K562 (cell line): Measurements from ENCODE around the gene EGFL7. TPM values are rescaled to one million over a fixed set of nuclear protein-coding genes. Genes with fewer than 3 reads are reported as not detected.
A peak's percentile ranks its signal among the peaks of the same experiment; 100 is the strongest.

ENCODE experiments used
- ATAC-seq: fragments of 200-7000 bp; cut with Tn5 transposase; 3 replicates; pipeline ENCODE4 v1.9.1; 2020; ENCODE audit warnings: moderate library complexity
- BruUV-seq: library from RNA; stranded (reverse); fragments of 400-500 nt; replicated peaks from 2 replicates; lab custom pipeline; 2021; lab: Mats Ljungman, UMichigan
- CTCF ChIA-PET: fragments of 300-600 bp; formaldehyde crosslinking; extraction: SDS; loops from one replicate; lab custom pipeline; 2021; ENCODE audit warnings: low intra/inter-chr PET ratio; lab: Yijun Ruan, JAX
- POLR2A ChIA-PET: fragments of 300-600, 350-650 bp; sonication (Branson Sonifier 250); formaldehyde crosslinking; extraction: SDS; loops from one replicate; lab custom pipeline; 2021; ENCODE audit warnings: antibody characterized with exemption, inconsistent platforms; lab: Yijun Ruan, JAX
- DNase-seq, 4 experiments: peaks; one replicate each; pipeline versions ENCODE4 v3.0.0 to v3.0.0-alpha.2; 2011 to 2018; ENCODE audit warnings: low spot score in 3 of 4, mixed read lengths in 3 of 4; ENCODE audit errors: extremely low read depth in 1 of 4
- FAIRE-seq: peaks from 2 replicates; lab custom pipeline; 2011; peaks lifted over from hg19 to GRCh38; lab: Jason Lieb, UNC
- H2AFZ ChIP-seq: 2 replicates; pipeline ENCODE4 v1.6.0; 2011; ENCODE audit warnings: low read depth, low read length, control low read depth, inconsistent platforms
- H3K27ac ChIP-seq: fragments of 200-600 bp; 3 replicates; pipeline ENCODE4 v1.8.0; 2011; ENCODE audit warnings: low read depth, mild to moderate bottlenecking, control low read depth, inconsistent platforms, low read length, moderate library complexity, mixed read lengths; ENCODE audit errors: extremely low read depth
- H3K27me3 ChIP-seq, 2 experiments: fragments of 300-600 bp in 1 of 2; 2 replicates in 1 of 2; 3 replicates in 1 of 2; pipeline versions ENCODE4 v1.6.0 to v1.8.0; 2011; ENCODE audit warnings: inconsistent platforms in 2 of 2, low read length in 2 of 2, mild to moderate bottlenecking in 1 of 2, mixed read lengths in 1 of 2, moderate library complexity in 1 of 2; ENCODE audit not compliant: control insufficient read depth in 2 of 2, insufficient read depth in 2 of 2
- H3K36me3 ChIP-seq: fragments of 300-600 bp; 3 replicates; pipeline ENCODE4 v1.8.0; 2011; ENCODE audit warnings: mild to moderate bottlenecking, low read length, inconsistent platforms; ENCODE audit not compliant: control insufficient read depth, insufficient read depth
- H3K4me1 ChIP-seq, 2 experiments: fragments of 200-600 bp in 1 of 2; replicated peaks in 1 of 2; 2 replicates in 1 of 2; 3 replicates in 1 of 2; pipeline versions ENCODE4 v1.5.1 to v1.8.0; 2011; ENCODE audit warnings: inconsistent platforms in 2 of 2, low read length in 2 of 2, mild to moderate bottlenecking in 1 of 2, mixed read lengths in 1 of 2, moderate library complexity in 1 of 2; ENCODE audit not compliant: control insufficient read depth in 2 of 2, insufficient read depth in 2 of 2
- H3K4me2 ChIP-seq: 2 replicates; pipeline ENCODE4 v1.6.1; 2011; ENCODE audit warnings: low read length, control low read depth, inconsistent platforms, mixed read lengths; ENCODE audit not compliant: insufficient read depth
- H3K4me3 ChIP-seq: fragments of 200-600 bp; sonication (generic), shearing (Covaris generic); 2 replicates; pipeline ENCODE4 v1.5.1; 2016; ENCODE audit warnings: control low read depth, inconsistent platforms
- H3K79me2 ChIP-seq: fragments of 200-600 bp; 3 replicates; pipeline ENCODE4 v1.8.0; 2011; ENCODE audit warnings: low read length, inconsistent platforms; ENCODE audit not compliant: control insufficient read depth, insufficient read depth
- H3K9ac ChIP-seq, 2 experiments: 2 replicates each; pipeline versions ENCODE4 v1.6.0 to v1.6.1; 2011; ENCODE audit warnings: low read depth in 2 of 2, low read length in 2 of 2, control low read depth in 1 of 2, inconsistent platforms in 1 of 2, mild to moderate bottlenecking in 1 of 2, mixed read lengths in 1 of 2; ENCODE audit not compliant: insufficient read depth in 1 of 2
- H3K9me1 ChIP-seq: one replicate; pipeline ENCODE4 v1.6.0; 2011; ENCODE audit warnings: inconsistent platforms, mild to moderate bottlenecking, low read length, moderate library complexity; ENCODE audit not compliant: control insufficient read depth, insufficient read depth
- H3K9me3 ChIP-seq: replicated peaks from 2 replicates; pipeline ENCODE4 v1.5.1; 2011; ENCODE audit warnings: low read depth, low read length, inconsistent platforms; ENCODE audit not compliant: control insufficient read depth, insufficient read depth
- H4K20me1 ChIP-seq: replicated peaks from 2 replicates; pipeline ENCODE4 v1.6.1; 2011; ENCODE audit warnings: low read length, inconsistent platforms, mixed read lengths; ENCODE audit not compliant: control insufficient read depth, insufficient read depth
- CBX8 ChIP-seq: fragments of 200-600 bp; sonication (generic); IDR thresholded peaks from 2 replicates; pipeline ENCODE4 v1.6.1; 2012; ENCODE audit warnings: borderline replicate concordance, mixed run types, low read depth, mild to moderate bottlenecking, moderate library complexity, mixed read lengths, low read length, control low read depth, inconsistent platforms; ENCODE audit not compliant: poor library complexity, severe bottlenecking; ENCODE audit errors: extremely low read depth
- CTCF ChIP-seq, 3 experiments: IDR thresholded peaks in 2 of 3; conservative IDR thresholded peaks in 1 of 3; 2 replicates each; pipeline ENCODE4 v1.5.1; 2011 to 2012; ENCODE audit warnings: low read length in 3 of 3, mild to moderate bottlenecking in 3 of 3, control low read depth in 2 of 3, improper control_type of control experiment in 1 of 3, inconsistent platforms in 1 of 3, low read depth in 1 of 3, mixed read lengths in 1 of 3, moderate library complexity in 1 of 3; ENCODE audit not compliant: insufficient read depth in 2 of 3
- CUX1 ChIP-seq: fragments of 200-800 bp; sonication (Bioruptor generic); IDR thresholded peaks from 2 replicates; pipeline ENCODE4 v1.6.1; 2016; ENCODE audit warnings: missing genetic modification characterization, missing compliant biosample characterization
- HDAC8 ChIP-seq: fragments of 450-650 bp; IDR thresholded peaks from 2 replicates; pipeline ENCODE4 v1.6.1; 2016; ENCODE audit warnings: mild to moderate bottlenecking, missing genetic modification characterization, moderate library complexity, missing compliant biosample characterization
- MTA3 ChIP-seq: fragments of 450-650 bp; formaldehyde crosslinking; IDR thresholded peaks from 2 replicates; pipeline ENCODE4 v1.6.1; 2017; ENCODE audit warnings: mild to moderate bottlenecking, borderline replicate concordance
- ZFP36 ChIP-seq: fragments of 150-350 bp; IDR thresholded peaks from 2 replicates; pipeline ENCODE4 v1.6.1; 2018; ENCODE audit warnings: low read length, low read depth; ENCODE audit not compliant: partially characterized antibody
- WGBS: fragments of 100-300 bp; shearing (Covaris generic); methylation state at CpG from one replicate; pipeline ENCODE4 v1.1.6; 2016; ENCODE audit warnings: low coverage, mixed read lengths; ENCODE audit not compliant: insufficient coverage; ENCODE audit errors: missing lambda C conversion rate; 5-methylcytosine and 5-hydroxymethylcytosine counted together
- in situ Hi-C: fragments of 300-500 bp; cut with MboI; formaldehyde crosslinking; loops from 4 replicates; pipeline ENCODE4 v1.15.0; 2018; ENCODE audit warnings: inconsistent platforms, mixed read lengths
- intact Hi-C: fragments of 100-400 bp; cut with micrococcal nuclease; formaldehyde crosslinking; loops from 2 replicates; pipeline ENCODE4 v1.14.2; 2022
- polyA plus RNA-seq, 8 experiments: library from polyadenylated mRNA; depleted of rRNA in 4 of 8; stranded (reverse) in 5 of 8; unstranded in 3 of 8; fragments of >200 nt; fragmentation: Nextera tagmentation in 2 of 8; fragmentation: Illumina TruSeq in 1 of 8; extraction: Ambion mirVana in 2 of 8; extraction: Trizol in 1 of 8; gene quantifications; 2 replicates each; pipeline versions ENCODE4 v1.2.1 to v1.2.3, GENCODE V29; 2011 to 2014; ENCODE audit warnings: inconsistent platforms in 1 of 8, missing spikeins in 1 of 8
- total RNA-seq, 7 experiments: library from RNA; depleted of rRNA in 6 of 7; stranded (reverse); fragments of >200 nt in 6 of 7; fragmentation: Illumina TruSeq in 2 of 7; extraction: Trizol in 2 of 7; gene quantifications; 2 replicates each; pipeline versions ENCODE4 v1.2.1 to v1.2.3, GENCODE V29; 2011 to 2021; ENCODE audit warnings: low replicate concordance in 1 of 7
- TF ChIP-seq, protein P1 (sequence below): fragments of 150-350 bp; conservative IDR thresholded peaks from 2 replicates; pipeline ENCODE4 v1.6.1; 2014; ENCODE audit warnings: low read length
- TF ChIP-seq, protein P2 (sequence below): fragments of 200-800 bp; sonication (Bioruptor generic); IDR thresholded peaks from 2 replicates; pipeline ENCODE4 v1.6.1; 2017; ENCODE audit warnings: missing genetic modification characterization, missing compliant biosample characterization

The EGFL7 gene
- total and polyA plus RNA-seq, 9 of the 15 experiments (the other 6 are each of a cell fraction or from before 2014, with no cell fraction given): 1.5 to 286 (median 55.5) TPM

DNA sequence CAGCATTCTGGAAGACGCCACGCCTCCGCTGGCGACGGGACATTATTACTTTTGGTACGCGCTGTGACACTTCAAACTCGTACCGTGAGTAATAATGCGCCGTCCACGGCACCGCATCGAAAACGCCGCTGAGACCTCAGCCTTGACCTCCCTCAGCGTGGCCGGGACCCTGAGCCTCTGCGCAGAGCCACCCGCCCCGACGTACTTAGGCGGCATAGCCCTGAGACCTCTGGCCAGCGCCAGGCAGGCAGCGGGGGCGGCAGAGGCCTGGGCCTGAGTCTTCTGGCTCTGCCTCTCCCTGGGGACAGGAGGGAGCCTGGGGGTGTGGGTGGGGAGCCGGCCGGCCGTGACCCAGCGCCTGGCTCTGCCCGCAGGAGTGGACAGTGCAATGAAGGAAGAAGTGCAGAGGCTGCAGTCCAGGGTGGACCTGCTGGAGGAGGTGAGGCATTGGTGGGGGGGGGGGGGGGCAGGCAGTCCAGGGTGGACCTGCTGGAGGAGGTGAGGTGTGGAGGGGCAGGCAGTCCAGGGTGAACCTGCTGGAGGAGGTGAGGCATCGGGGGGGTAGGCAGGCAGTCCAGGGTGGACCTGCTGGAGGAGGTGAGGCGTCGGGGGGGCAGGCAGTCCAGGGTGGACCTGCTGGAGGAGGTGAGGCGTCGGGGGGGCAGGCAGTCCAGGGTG is 8.0 kb downstream of the EGFL7 start:
- Histone ChIP-seq H3K36me3 (peaks cover 78% of the 10 kb centered on the region; the same call in 2 of the 3 replicates), H3K27me3 (no peaks in the 10 kb centered on the region), H3K4me2 (no peak overlapping the region), H2AFZ (no peak overlapping the region), H3K79me2 (peaks cover 33% of the 10 kb centered on the region), H4K20me1 (peaks cover 64% of the 10 kb centered on the region), H3K9ac (peak overlapping the region in 1 of 2 experiments; percentile 56; a peak in 1 of 4 replicates), H3K4me3 (no peak overlapping the region), H3K9me3 (no peaks in the 10 kb centered on the region), H3K4me1 (peaks cover 8 to 98% of the 10 kb centered on the region in 2 experiments; a peak in 4 of 5 replicates), H3K27ac (no peak overlapping the region), H3K9me1 (peaks cover 2% of the 10 kb centered on the region)
- ChIA-PET CTCF (no interaction called here), POLR2A (no interaction called here)
- BruUV-seq: no TSS peak
- in situ Hi-C loops (no loop called here), intact Hi-C loops (no loop called here)
- ATAC-seq (no peak), FAIRE-seq (peak; percentile 15), DNase-seq (peak in 1 of 4 experiments; percentile 42)
- WGBS: 88% methylated on average over 19 of the region's 36 CpGs
- TF ChIP-seq ZFP36 (peak; percentile 75), CTCF (IDR thresholded peaks at IDR 0.05 in 2 of 3, conservative IDR thresholded peaks at IDR 0.05 in 1 of 3; ENCODE audit: insufficient read depth in 2 of 3, low read depth in 1 of 3, low read length in 3 of 3) (no peak), CUX1 (CRISPR knock-in tag) (no peak), CBX8 (no peak), MTA3 (0 out of 2 replicates have a peak, but pooled peaks have one; percentile 18), HDAC8 (tag) (no peak)
- TF ChIP-seq, protein P1, sequence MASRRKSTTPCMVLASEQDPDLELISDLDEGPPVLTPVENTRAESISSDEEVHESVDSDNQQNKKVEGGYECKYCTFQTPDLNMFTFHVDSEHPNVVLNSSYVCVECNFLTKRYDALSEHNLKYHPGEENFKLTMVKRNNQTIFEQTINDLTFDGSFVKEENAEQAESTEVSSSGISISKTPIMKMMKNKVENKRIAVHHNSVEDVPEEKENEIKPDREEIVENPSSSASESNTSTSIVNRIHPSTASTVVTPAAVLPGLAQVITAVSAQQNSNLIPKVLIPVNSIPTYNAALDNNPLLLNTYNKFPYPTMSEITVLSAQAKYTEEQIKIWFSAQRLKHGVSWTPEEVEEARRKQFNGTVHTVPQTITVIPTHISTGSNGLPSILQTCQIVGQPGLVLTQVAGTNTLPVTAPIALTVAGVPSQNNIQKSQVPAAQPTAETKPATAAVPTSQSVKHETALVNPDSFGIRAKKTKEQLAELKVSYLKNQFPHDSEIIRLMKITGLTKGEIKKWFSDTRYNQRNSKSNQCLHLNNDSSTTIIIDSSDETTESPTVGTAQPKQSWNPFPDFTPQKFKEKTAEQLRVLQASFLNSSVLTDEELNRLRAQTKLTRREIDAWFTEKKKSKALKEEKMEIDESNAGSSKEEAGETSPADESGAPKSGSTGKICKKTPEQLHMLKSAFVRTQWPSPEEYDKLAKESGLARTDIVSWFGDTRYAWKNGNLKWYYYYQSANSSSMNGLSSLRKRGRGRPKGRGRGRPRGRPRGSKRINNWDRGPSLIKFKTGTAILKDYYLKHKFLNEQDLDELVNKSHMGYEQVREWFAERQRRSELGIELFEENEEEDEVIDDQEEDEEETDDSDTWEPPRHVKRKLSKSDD: no peak
- TF ChIP-seq, protein P2, sequence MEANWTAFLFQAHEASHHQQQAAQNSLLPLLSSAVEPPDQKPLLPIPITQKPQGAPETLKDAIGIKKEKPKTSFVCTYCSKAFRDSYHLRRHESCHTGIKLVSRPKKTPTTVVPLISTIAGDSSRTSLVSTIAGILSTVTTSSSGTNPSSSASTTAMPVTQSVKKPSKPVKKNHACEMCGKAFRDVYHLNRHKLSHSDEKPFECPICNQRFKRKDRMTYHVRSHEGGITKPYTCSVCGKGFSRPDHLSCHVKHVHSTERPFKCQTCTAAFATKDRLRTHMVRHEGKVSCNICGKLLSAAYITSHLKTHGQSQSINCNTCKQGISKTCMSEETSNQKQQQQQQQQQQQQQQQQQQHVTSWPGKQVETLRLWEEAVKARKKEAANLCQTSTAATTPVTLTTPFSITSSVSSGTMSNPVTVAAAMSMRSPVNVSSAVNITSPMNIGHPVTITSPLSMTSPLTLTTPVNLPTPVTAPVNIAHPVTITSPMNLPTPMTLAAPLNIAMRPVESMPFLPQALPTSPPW (CRISPR knock-in tag): no peak
